Thoracic aorta (tissue), 2 donors: ENCODE measurements around the gene ZNF501. TPM values are rescaled to one million over a fixed set of nuclear protein-coding genes. Genes with fewer than 3 reads are reported as not detected.

Experiments used
- ATAC-seq: fragments of 150-250 bp; one replicate; pipeline ENCODE4 v1.8.0; 2017; ENCODE audit warnings: low read depth; ENCODE audit not compliant: insufficient number of reproducible peaks, low FRiP score
- DNase-seq: peaks from one replicate; pipeline ENCODE4 v3.0.0-alpha.2; 2020; ENCODE audit warnings: low spot score
- H3K27ac ChIP-seq, 2 donors: fragments of 200-600 bp; sonication (generic); 1 replicate in 1 of 2; 2 replicates in 1 of 2; pipeline ENCODE4 v1.5.1; 2016; ENCODE audit warnings: mild to moderate bottlenecking in 2 of 2, moderate library complexity in 2 of 2
- H3K27me3 ChIP-seq: fragments of 200-600 bp; sonication (generic); replicated peaks from 2 replicates; pipeline ENCODE4 v1.6.0; 2016; ENCODE audit warnings: mild to moderate bottlenecking; ENCODE audit not compliant: insufficient read depth
- H3K36me3 ChIP-seq: fragments of 200-600 bp; sonication (generic); one replicate; pipeline ENCODE4 v1.5.1; 2016
- H3K4me1 ChIP-seq, 2 donors: fragments of 200-600 bp; sonication (generic); 1 replicate in 1 of 2; 2 replicates in 1 of 2; pipeline versions ENCODE4 v1.5.1 to v1.6.0; 2016; ENCODE audit warnings: low read depth in 2 of 2, mild to moderate bottlenecking in 1 of 2; ENCODE audit not compliant: control insufficient read depth in 1 of 2
- H3K4me3 ChIP-seq: fragments of 200-600 bp; sonication (generic); 2 replicates; pipeline ENCODE4 v1.5.1; 2016; ENCODE audit warnings: mild to moderate bottlenecking
- H3K9me3 ChIP-seq: fragments of 200-600 bp; sonication (generic); 2 replicates; pipeline ENCODE4 v1.5.1; 2016
- CTCF ChIP-seq: fragments of 200-600 bp; sonication (generic); IDR thresholded peaks from one replicate; pipeline ENCODE4 v1.5.1; 2019; ENCODE audit warnings: antibody characterized with exemption
- total RNA-seq, 2 donors: library from RNA; depleted of rRNA; stranded (reverse); fragments of >200 nt; gene quantifications; one replicate each; pipeline versions ENCODE4 v1.1.0 to v1.2.3, GENCODE V29; 2016

The ZNF501 gene
- total RNA-seq: 1 to 10 TPM; 3.0 to 3.6 TPM

GRCh38 chr3:44729384-44729910 is at the start of gene ZNF501:
Gene ZNF501, plus strand, starts transcription at chr3:44729635. Its CDS starts 4,787 bp downstream, at chr3:44734422.
- ATAC-seq: no peak
- no peak for TF ChIP-seq CTCF
- Histone ChIP-seq H3K27me3 (no peaks in the 10 kb centered on the region), H3K9me3 (peaks cover 58% of the 10 kb centered on the region), H3K4me3 (peak within 1 kb of the TSS; percentile 77), H3K27ac (no peak within 1 kb of the TSS), H3K4me1 (peaks cover 0 to 14% of the 10 kb centered on the region in 2 donors), H3K36me3 (peaks cover 23% of the 10 kb centered on the region)
- DNase-seq: peak; percentile 84

- Histone ChIP-seq H3K4me1 (peaks cover 0 to 11% of the 10 kb centered on the region in 2 donors), H3K36me3 (peaks cover 6% of the 10 kb centered on the region), H3K9me3 (peaks cover 29% of the 10 kb centered on the region), H3K27ac (no peak overlapping the region), H3K27me3 (no peaks in the 10 kb centered on the region), H3K4me3 (no peak overlapping the region)
- no peak for ATAC-seq
- no peak for DNase-seq
- TF ChIP-seq CTCF: no peak
These were observed 48.4 kb upstream of the ZNF501 start for GRCh38 chr3:44680921-44681455.

- Histone ChIP-seq H3K36me3 (peaks cover 6% of the 10 kb centered on the region), H3K27me3 (no peaks in the 10 kb centered on the region), H3K27ac (no peak overlapping the region), H3K4me1 (peaks cover 0 to 12% of the 10 kb centered on the region in 2 donors), H3K4me3 (no peak overlapping the region), H3K9me3 (peaks cover 29% of the 10 kb centered on the region)
- no peak for TF ChIP-seq CTCF
- ATAC-seq (no peak), DNase-seq (no peak)
These were observed 47.1 kb upstream of the ZNF501 start for GRCh38 chr3:44682182-44682896.

GRCh38 chr3:44685128-44685800 is 44.2 kb upstream of the ZNF501 start:
- Histone ChIP-seq H3K27me3 (no peaks in the 10 kb centered on the region), H3K36me3 (peaks cover 6% of the 10 kb centered on the region), H3K4me1 (peaks cover 0 to 12% of the 10 kb centered on the region in 2 donors), H3K27ac (no peak overlapping the region), H3K4me3 (peak overlapping the region; percentile 87), H3K9me3 (peaks cover 23% of the 10 kb centered on the region)
- ATAC-seq (no peak), DNase-seq (peak; percentile 17)
- TF ChIP-seq CTCF: no peak

- H3K27ac ChIP-seq: no peak overlapping the region
- peaks cover 9% of the 10 kb centered on the region for H3K9me3 ChIP-seq
- no peak for TF ChIP-seq CTCF
- H3K4me1 ChIP-seq: peaks cover 0 to 12% of the 10 kb centered on the region in 2 donors
- H3K27me3 ChIP-seq: no peaks in the 10 kb centered on the region
- H3K4me3 ChIP-seq: no peak overlapping the region
- H3K36me3 ChIP-seq: no peaks in the 10 kb centered on the region
- DNase-seq (no peak), ATAC-seq (no peak)
These were observed 41.5 kb upstream of the ZNF501 start for GRCh38 chr3:44687898-44688297.
